HL-60 (cell line): ENCODE results near the gene CCZ1B.
"Not testable (repeated sequence)": the region's sequence is repeated elsewhere in the genome, so short reads cannot be mapped to it uniquely, and the experiment has no call there.

ENCODE experiments used
- CTCF ChIP-seq: IDR thresholded peaks from one replicate; pipeline ENCODE4 v1.5.1; 2011; ENCODE audit warnings: low read length, control low read depth, inconsistent platforms; ENCODE audit not compliant: insufficient read depth
- GABPA ChIP-seq: IDR thresholded peaks from 2 replicates; pipeline ENCODE4 v1.6.1; 2012; ENCODE audit warnings: low read depth
- POLR2AphosphoS5 ChIP-seq: IDR thresholded peaks from 2 replicates; pipeline ENCODE4 v1.6.1; 2012; ENCODE audit warnings: low read depth

- not testable (repeated sequence) for TF ChIP-seq CTCF, POLR2AphosphoS5, GABPA
Measured at GRCh38 chr7:6875022-6875421, 48.9 kb upstream of the CCZ1B start.
